ENCODE data around the gene FAR1.

FAR1 gene

GRCh38 chr11:13717331-13717730 is 48.9 kb downstream of the FAR1 start:
- no peak for TF ChIP-seq ZFX (IDR thresholded peaks at IDR 0.05; ENCODE audit: borderline replicate concordance)
- TF ChIP-seq, protein P1, sequence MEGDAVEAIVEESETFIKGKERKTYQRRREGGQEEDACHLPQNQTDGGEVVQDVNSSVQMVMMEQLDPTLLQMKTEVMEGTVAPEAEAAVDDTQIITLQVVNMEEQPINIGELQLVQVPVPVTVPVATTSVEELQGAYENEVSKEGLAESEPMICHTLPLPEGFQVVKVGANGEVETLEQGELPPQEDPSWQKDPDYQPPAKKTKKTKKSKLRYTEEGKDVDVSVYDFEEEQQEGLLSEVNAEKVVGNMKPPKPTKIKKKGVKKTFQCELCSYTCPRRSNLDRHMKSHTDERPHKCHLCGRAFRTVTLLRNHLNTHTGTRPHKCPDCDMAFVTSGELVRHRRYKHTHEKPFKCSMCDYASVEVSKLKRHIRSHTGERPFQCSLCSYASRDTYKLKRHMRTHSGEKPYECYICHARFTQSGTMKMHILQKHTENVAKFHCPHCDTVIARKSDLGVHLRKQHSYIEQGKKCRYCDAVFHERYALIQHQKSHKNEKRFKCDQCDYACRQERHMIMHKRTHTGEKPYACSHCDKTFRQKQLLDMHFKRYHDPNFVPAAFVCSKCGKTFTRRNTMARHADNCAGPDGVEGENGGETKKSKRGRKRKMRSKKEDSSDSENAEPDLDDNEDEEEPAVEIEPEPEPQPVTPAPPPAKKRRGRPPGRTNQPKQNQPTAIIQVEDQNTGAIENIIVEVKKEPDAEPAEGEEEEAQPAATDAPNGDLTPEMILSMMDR (IDR thresholded peaks at IDR 0.05) = no peak
- no peak overlapping the region for H3K27ac ChIP-seq

DNA sequence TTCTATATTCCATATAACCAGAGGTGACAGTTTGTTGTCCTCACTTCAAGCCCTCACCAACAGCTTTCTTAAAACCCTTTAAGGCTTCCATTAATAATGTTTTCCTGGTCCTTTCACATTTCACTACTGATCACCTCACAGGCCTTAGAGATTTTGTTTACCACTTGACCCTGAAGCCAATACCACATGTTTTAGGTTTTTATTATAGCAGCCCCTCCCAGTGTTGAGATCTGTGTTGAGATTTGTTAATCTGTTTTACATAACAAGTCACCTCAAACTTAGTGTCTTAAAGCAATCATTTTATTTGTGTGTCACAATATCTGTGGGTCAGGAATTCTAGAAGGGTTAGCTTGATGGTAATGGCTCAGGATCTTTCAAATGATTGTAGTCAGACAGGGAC is 49.9 kb downstream of the FAR1 start:
- TF ChIP-seq, protein P1 (IDR thresholded peaks at IDR 0.05) = no peak
- no peak for TF ChIP-seq ZFX (IDR thresholded peaks at IDR 0.05; ENCODE audit: borderline replicate concordance)
- H3K27ac ChIP-seq = no peak overlapping the region

GRCh38 chr11:13720940-13721339 is 52.5 kb downstream of the FAR1 start:
- no peak overlapping the region for H3K27ac ChIP-seq
- TF ChIP-seq, protein P1 (IDR thresholded peaks at IDR 0.05) = no peak
- no peak for TF ChIP-seq ZFX (IDR thresholded peaks at IDR 0.05; ENCODE audit: borderline replicate concordance)

- TF ChIP-seq, protein P1 (IDR thresholded peaks at IDR 0.05) = no peak
- no peak for TF ChIP-seq ZFX (IDR thresholded peaks at IDR 0.05; ENCODE audit: borderline replicate concordance)
- H3K27ac ChIP-seq = no peak overlapping the region
Measured at GRCh38 chr11:13721760-13722159, 53.3 kb downstream of the FAR1 start.

DNA sequence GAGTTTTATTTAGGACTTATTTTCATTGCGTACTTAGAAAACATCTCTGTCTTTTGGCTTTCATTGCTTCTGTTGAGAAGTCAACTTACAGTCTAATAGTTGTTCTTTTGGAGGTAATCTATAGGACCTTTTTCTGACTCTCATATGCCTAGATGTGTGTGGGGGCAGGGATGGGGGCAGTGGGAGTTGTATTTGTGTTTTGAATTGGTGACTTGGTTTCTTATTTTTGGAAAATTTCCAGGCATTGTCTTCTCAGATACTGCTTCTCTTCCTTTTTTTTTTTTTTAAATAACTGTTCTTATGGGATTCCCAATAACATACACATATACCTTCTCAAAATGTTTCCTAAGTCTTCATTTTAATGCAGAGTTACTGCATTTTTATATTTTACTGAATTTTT is 58.0 kb downstream of the FAR1 start:
- H3K27ac ChIP-seq = no peak overlapping the region
- TF ChIP-seq ZFX (IDR thresholded peaks at IDR 0.05; ENCODE audit: borderline replicate concordance) = no peak
- TF ChIP-seq, protein P1 (IDR thresholded peaks at IDR 0.05) = no peak

DNA sequence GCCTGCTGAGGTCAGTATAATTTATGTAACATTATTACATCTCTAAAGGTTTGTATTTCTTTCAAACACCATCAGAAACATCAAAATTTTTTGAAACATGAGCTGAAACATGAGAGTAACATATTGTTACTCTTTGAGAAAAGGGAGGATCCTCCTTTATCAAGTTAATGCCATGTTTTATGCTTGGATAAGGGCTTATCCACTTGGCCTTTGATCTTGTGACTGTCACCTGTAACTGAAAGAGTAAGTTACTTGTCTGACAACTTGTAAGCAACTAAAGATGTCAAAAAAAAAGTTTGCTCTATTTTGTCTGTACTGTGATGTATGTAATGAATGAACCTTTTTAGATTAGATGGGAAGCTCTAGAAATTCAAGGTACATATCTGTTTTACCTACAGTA is 59.6 kb downstream of the FAR1 start:
- no peak for TF ChIP-seq ZFX (IDR thresholded peaks at IDR 0.05; ENCODE audit: borderline replicate concordance)
- TF ChIP-seq, protein P1 (IDR thresholded peaks at IDR 0.05) = no peak
- H3K27ac ChIP-seq = no peak overlapping the region

- H3K27ac ChIP-seq = no peak overlapping the region
- no peak for TF ChIP-seq ZFX (IDR thresholded peaks at IDR 0.05; ENCODE audit: borderline replicate concordance)
- TF ChIP-seq, protein P1 (IDR thresholded peaks at IDR 0.05) = no peak
Measured at GRCh38 chr11:13734530-13734929, 66.1 kb downstream of the FAR1 start.
